OCI-LY7 (cell line): ENCODE measurements around the gene CADM2. TPM values are rescaled to one million over a fixed set of nuclear protein-coding genes. Genes with fewer than 3 reads are reported as not detected.

Experiments used
- BruUV-seq: library from RNA; stranded (reverse); fragments of 400-500 nt; replicated peaks from 2 replicates; lab custom pipeline; 2021; lab: Mats Ljungman, UMichigan
- CTCF ChIA-PET: fragments of 300-600 bp; sonication (Branson Sonifier 250); formaldehyde crosslinking; loops from one replicate; lab custom pipeline; 2022; ENCODE audit warnings: antibody characterized with exemption; ENCODE audit not compliant: unreplicated experiment; lab: Charles Lee
- POLR2A ChIA-PET: fragments of 300-600 bp; sonication (Branson Sonifier 250); formaldehyde crosslinking; loops from one replicate; lab custom pipeline; 2022; ENCODE audit warnings: antibody characterized with exemption; lab: Charles Lee
- DNase-seq: peaks from one replicate; pipeline ENCODE4 v3.0.0-alpha.2; 2015; ENCODE audit warnings: low spot score
- H2AFZ ChIP-seq: fragments of 200-600 bp; sonication (generic), shearing (Covaris generic); 2 replicates; pipeline ENCODE4 v1.6.1; 2014; ENCODE audit warnings: mild to moderate bottlenecking, antibody characterized with exemption, low read length, moderate library complexity
- H3K27ac ChIP-seq: fragments of 200-600 bp; sonication (generic); 2 replicates; pipeline ENCODE4 v1.5.1; 2014; ENCODE audit warnings: mixed run types, low read depth, mild to moderate bottlenecking, moderate library complexity, low read length, inconsistent platforms; ENCODE audit not compliant: poor library complexity, severe bottlenecking
- H3K36me3 ChIP-seq: fragments of 200-600 bp; sonication (generic); 2 replicates; pipeline ENCODE4 v1.6.1; 2014; ENCODE audit warnings: mild to moderate bottlenecking, antibody characterized with exemption, low read length, moderate library complexity, mixed read lengths; ENCODE audit not compliant: insufficient read depth
- H3K4me1 ChIP-seq: fragments of 200-600 bp; sonication (generic); 2 replicates; pipeline ENCODE4 v1.5.1; 2014; ENCODE audit warnings: mild to moderate bottlenecking, low read length; ENCODE audit not compliant: insufficient read depth, poor library complexity, severe bottlenecking
- H3K4me2 ChIP-seq: fragments of 200-600 bp; sonication (generic); 2 replicates; pipeline ENCODE4 v1.6.1; 2014; ENCODE audit warnings: mild to moderate bottlenecking, low read length
- H3K4me3 ChIP-seq: fragments of 200-600 bp; sonication (generic); 2 replicates; pipeline ENCODE4 v1.5.1; 2014; ENCODE audit warnings: mild to moderate bottlenecking, low read depth, low read length; ENCODE audit not compliant: poor library complexity, severe bottlenecking
- H3K79me2 ChIP-seq: fragments of 200-600 bp; sonication (generic); 2 replicates; pipeline ENCODE4 v1.6.1; 2016; ENCODE audit warnings: low read depth, mild to moderate bottlenecking, low read length, moderate library complexity, mixed read lengths; ENCODE audit not compliant: insufficient read depth
- H3K9me2 ChIP-seq: fragments of 200-600 bp; sonication (generic); 2 replicates; pipeline ENCODE4 v1.6.1; 2016; ENCODE audit warnings: mild to moderate bottlenecking, low read length, mixed read lengths; ENCODE audit not compliant: insufficient read depth
- H3K9me3 ChIP-seq: fragments of 200-600 bp; sonication (generic); 2 replicates; pipeline ENCODE4 v1.6.1; 2014; ENCODE audit warnings: mild to moderate bottlenecking, mixed run types, low read length, mixed read lengths
- H4K20me1 ChIP-seq: fragments of 200-600 bp; sonication (generic); 2 replicates; pipeline ENCODE4 v1.6.1; 2014; ENCODE audit warnings: mild to moderate bottlenecking, antibody characterized with exemption, low read length, moderate library complexity, mixed read lengths; ENCODE audit not compliant: insufficient read depth
- CTCF ChIP-seq: fragments of 200-600 bp; sonication (generic); conservative IDR thresholded peaks from 2 replicates; pipeline ENCODE4 v1.5.1; 2014; ENCODE audit warnings: mild to moderate bottlenecking, antibody characterized with exemption, low read length, moderate library complexity, mixed read lengths
- EZH2phosphoT487 ChIP-seq: fragments of 200-600 bp; sonication (generic); IDR thresholded peaks from 2 replicates; pipeline ENCODE4 v1.6.1; 2018; ENCODE audit warnings: low read depth, borderline replicate concordance, mild to moderate bottlenecking, mixed run types, antibody characterized with exemption, low read length, moderate library complexity, mixed read lengths
- intact Hi-C: fragments of 100-400 bp; cut with micrococcal nuclease; formaldehyde crosslinking; loops from one replicate; pipeline ENCODE4 v1.10.0; 2022; ENCODE audit not compliant: unreplicated experiment
- total RNA-seq, 2 experiments: library from RNA; depleted of rRNA in 1 of 2; stranded (reverse); fragments of >200 nt in 1 of 2; shearing (Covaris generic) in 1 of 2; gene quantifications; 2 replicates each; pipeline ENCODE4 v1.2.3, GENCODE V29; 2014 to 2022

Gene CADM2
- total RNA-seq, 2 experiments from 2014 or later, result not detected

GRCh38 chr3:85632921-85633320, 674.1 kb downstream of the CADM2 start:
- Histone ChIP-seq H2AFZ (no peak overlapping the region), H4K20me1 (no peaks in the 10 kb centered on the region), H3K4me3 (no peak overlapping the region), H3K27ac (no peak overlapping the region), H3K36me3 (no peaks in the 10 kb centered on the region), H3K4me2 (no peak overlapping the region), H3K4me1 (no peaks in the 10 kb centered on the region), H3K79me2 (no peaks in the 10 kb centered on the region), H3K9me3 (no peaks in the 10 kb centered on the region), H3K9me2 (no peaks in the 10 kb centered on the region)
- DNase-seq, result no peak
- TF ChIP-seq CTCF, result no peak
- no peak for TF ChIP-seq EZH2phosphoT487
- ChIA-PET POLR2A (no interaction called here), CTCF (no interaction called here)
- no TSS peak for BruUV-seq
- intact Hi-C loops, result no loop called here

GRCh38 chr3:85652360-85652759, 693.6 kb downstream of the CADM2 start:
- no peak overlapping the region for H3K4me3 ChIP-seq
- CTCF ChIA-PET, result no interaction called here
- no peaks in the 10 kb centered on the region for H3K9me3 ChIP-seq
- no peaks in the 10 kb centered on the region for H3K4me1 ChIP-seq
- no peaks in the 10 kb centered on the region for H3K79me2 ChIP-seq
- TF ChIP-seq CTCF, result no peak
- no peak for TF ChIP-seq EZH2phosphoT487
- H3K9me2 ChIP-seq, result no peaks in the 10 kb centered on the region
- H3K36me3 ChIP-seq, result no peaks in the 10 kb centered on the region
- POLR2A ChIA-PET, result no interaction called here
- no peak for DNase-seq
- no peak overlapping the region for H2AFZ ChIP-seq
- intact Hi-C loops, result no loop called here
- BruUV-seq, result no TSS peak
- no peak overlapping the region for H3K27ac ChIP-seq
- no peak overlapping the region for H3K4me2 ChIP-seq
- no peaks in the 10 kb centered on the region for H4K20me1 ChIP-seq

- POLR2A ChIA-PET, result interaction anchor here (0.5 to 0.7 kb wide), 3 partner anchors 29 to 812 kb away, joined by 3 read pairs; no protein-coding TSS in a partner anchor
- DNase-seq, result no peak
- Histone ChIP-seq H2AFZ (no peak overlapping the region), H4K20me1 (no peaks in the 10 kb centered on the region), H3K27ac (no peak overlapping the region), H3K9me3 (no peaks in the 10 kb centered on the region), H3K4me2 (no peak overlapping the region), H3K9me2 (no peaks in the 10 kb centered on the region), H3K79me2 (no peaks in the 10 kb centered on the region), H3K4me1 (no peaks in the 10 kb centered on the region), H3K36me3 (no peaks in the 10 kb centered on the region), H3K4me3 (no peak overlapping the region)
- BruUV-seq, result no TSS peak
- intact Hi-C loops, result no loop called here
- TF ChIP-seq CTCF (no peak), EZH2phosphoT487 (no peak)
- CTCF ChIA-PET, result no interaction called here
Observed at GRCh38 chr3:85660451-85660850, 701.7 kb downstream of the CADM2 start.
